Middle frontal gyrus (tissue), 1 donor: ENCODE data around the gene FGFR3.
"Not testable (repeated sequence)": the region's sequence is repeated elsewhere in the genome, so short reads cannot be mapped to it uniquely, and the experiment has no call there.

ENCODE experiments used
- DNase-seq: peaks from one replicate; pipeline ENCODE4 v3.0.0-alpha.2; 2015; ENCODE audit warnings: low spot score; ENCODE audit errors: extremely low spot score

Gene FGFR3

GRCh38 chr4:1815997-1816860, 23.1 kb downstream of the FGFR3 start:
- DNase-seq: no peak

GRCh38 chr4:1819284-1819683, 26.2 kb downstream of the FGFR3 start:
- DNase-seq: no peak

DNA sequence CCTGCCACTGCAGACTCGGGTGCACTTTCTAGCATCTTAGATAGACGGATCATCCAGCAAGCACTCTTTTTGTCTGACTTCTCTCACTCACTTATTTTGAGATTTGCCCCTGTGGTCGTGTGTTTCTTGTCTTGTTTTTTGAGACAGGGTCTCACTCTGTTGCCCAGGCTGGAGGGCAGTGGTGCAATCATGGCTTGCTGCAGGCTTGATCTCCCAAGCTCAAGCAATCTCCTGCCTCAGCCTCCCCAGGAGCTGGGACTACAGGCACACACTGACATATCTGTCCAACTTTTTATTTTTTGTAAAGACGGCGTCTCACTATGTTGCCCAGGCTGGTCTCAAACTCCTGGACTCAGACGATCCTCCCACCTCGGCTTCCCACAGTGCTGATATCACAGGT, 26.7 kb downstream of the FGFR3 start:
- DNase-seq: no peak

- no peak for DNase-seq
Measured at GRCh38 chr4:1821679-1822567, 28.8 kb downstream of the FGFR3 start.

DNA sequence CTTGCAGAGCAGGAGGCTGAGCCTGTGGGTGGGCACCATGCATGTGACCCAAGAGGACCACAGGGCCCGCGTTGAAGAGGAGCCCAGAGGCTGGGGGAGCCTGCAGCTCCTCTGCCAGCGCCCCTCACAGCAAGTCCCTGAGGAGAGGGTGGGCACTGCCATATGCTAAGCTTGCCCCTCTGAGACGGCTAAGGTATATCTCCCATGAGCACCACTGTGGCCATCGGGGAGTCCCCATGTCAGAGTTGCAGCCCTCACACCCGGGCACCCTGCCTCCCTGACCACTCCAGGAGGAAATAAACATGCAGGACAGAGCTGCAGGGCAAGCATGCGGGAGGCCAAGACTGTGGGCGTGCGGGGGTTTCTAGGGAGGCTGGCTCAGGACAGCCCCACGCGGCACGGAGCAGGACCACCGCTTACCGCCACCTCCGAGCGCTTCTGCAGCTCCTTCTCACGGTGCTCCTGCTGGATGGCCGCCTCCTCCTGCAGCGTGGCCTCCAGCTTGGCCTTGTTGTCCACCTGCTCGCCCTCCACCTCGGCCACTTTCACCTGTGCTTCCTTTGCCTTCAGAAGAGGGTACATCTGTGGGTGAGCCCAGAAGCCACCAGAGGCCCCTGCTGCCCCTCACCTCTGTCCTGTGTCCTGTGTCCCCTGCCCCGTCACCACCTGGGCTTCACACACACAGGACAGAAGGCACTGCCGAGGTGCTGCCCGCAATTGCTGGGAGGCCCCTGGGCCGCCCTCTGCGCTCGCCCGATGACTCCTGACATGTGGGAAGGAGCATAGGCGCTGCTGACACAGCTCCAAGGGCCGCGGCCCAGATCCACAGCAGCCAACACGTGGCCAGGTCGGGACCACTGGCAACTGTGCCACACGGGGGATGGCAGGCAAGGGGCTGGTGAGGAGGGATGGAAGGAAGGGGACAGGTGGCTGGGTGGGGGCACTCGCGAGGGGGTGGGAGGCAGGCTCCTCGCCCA, 29.8 kb downstream of the FGFR3 start:
- DNase-seq: no peak

- no peak for DNase-seq
Measured at GRCh38 chr4:1823545-1823932, 30.4 kb downstream of the FGFR3 start.

DNA sequence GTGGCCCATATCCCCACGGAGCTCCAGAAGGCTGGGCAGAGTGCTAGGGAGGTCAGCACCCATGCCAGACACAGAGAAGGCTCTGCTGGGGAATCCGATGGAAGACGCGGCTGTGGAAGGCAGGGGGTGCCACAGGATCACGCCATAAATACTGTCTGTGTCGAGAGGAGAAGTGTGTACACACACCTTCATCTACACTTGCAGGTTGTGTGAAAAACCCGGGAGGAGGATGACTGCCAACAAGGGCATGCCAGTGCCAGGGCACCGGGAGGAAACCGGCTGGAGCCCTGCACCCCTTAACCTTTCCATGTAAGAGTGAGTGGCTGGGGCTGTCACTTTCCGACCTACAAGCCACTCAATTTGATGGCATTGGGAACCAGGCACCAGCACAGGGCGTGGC, 31.7 kb downstream of the FGFR3 start:
- DNase-seq: no peak

GRCh38 chr4:1825326-1825725, 32.2 kb downstream of the FGFR3 start:
- no peak for DNase-seq

DNA sequence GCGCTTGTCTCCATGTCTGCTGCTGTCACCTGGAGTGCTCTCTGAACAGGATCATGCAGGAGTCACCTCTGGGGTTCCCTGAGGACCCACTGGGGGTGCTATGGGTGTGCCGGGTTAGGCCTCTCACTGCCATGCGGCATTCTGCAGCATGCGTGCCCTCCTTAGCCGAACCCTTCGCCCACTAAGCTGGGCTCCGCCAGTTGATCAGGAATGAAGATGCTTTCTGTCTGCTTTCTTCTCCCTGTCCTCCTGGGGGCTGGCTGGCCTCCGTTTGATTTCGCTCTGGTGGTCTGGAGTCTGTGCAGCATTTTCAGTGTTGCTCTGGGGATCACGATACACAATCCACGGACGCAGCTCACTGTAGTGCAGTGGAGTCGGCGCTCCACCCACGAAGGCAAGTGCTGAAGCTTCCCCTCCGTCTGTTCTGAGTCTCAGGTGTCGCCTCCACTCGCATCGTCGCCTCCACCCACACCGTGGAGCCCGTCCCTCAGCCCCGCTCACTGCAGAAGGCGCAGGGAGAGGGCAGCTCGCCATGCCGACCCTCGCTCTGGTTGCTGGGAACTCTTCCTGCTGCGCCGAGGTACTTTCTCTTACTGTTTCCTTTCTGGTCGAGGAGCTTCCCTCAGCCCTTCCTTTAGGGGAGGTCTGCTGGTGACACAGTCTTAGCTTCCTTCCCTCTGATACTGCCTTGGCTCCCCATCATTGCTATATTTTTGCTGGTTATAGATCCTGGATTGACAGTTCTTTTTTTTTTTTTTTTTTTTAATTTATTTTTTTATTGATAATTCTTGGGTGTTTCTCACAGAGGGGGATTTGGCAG, 33.6 kb downstream of the FGFR3 start:
- no peak for DNase-seq

DNA sequence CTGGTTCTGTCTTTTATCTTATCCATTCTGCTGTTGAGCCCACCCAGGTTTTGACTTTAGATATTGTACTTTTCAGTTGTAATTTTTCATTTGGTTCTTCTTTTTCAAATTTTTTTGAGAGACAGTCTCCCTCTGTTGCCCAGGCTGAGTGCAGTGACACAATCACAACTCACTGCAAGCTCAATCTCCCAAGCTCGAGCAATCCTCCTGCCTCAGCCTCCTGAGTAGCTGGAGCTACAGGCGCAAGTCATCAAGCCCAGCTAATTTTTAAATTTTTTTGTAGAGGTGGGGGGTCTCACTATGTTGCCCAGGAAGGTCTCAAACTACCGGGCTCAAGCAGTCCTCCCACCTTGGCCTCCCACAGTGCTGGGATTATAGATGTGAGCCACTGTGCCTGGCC, 37.1 kb downstream of the FGFR3 start:
- DNase-seq: no peak

- DNase-seq: no peak
Measured at GRCh38 chr4:1830642-1831228, 37.6 kb downstream of the FGFR3 start.

- DNase-seq: no peak
Measured at GRCh38 chr4:1831331-1831730, 38.2 kb downstream of the FGFR3 start.

DNA sequence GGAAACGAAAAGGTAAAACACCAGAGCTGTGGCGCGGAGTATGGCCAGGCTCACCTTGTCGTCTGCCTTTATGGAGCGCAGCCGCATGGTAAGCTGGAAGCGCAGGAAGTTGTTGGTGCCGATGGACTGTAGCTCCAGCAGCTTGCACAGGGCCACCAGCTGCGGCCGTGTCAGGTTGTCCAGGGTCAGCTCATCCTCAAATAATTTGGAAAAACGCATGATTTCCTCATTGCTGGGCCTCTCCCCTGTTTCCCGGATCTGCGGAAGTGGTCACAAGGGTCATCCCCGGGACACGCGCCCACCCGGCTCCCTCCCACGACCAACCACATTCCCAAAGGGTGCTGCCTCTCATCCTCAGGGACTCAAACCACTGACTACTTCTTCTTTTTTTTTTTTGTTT, 39.6 kb downstream of the FGFR3 start:
- DNase-seq: no peak

- DNase-seq: no peak
Measured at GRCh38 chr4:1833307-1834046, 40.4 kb downstream of the FGFR3 start.

GRCh38 chr4:1834047-1834775, 41.1 kb downstream of the FGFR3 start:
- peak; percentile 13 for DNase-seq

- DNase-seq: not testable (repeated sequence)
Measured at GRCh38 chr4:1835836-1836235, 42.7 kb downstream of the FGFR3 start.

GRCh38 chr4:1836650-1837049, 43.6 kb downstream of the FGFR3 start:
- no peak for DNase-seq

DNA sequence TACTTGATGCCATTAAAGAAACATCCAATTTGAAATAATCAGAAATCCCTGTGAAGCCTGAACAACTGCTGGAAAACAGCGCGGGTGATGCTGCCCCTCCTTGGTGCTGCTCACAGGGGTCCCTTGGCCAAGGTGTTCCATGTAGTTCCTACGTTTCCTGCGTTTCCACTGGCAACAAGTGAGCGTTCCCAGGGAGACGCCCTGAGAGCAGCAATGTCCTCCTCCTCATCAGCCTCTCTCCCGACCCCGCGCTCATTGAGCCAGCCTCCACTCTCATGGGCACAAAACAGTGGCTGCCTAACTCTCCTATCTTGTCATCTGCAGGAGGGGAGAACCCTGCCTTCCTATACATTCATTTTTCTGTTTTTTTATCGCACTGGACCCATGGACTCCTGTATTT, 44.0 kb downstream of the FGFR3 start:
- no peak for DNase-seq

GRCh38 chr4:1839282-1839681, 46.2 kb downstream of the FGFR3 start:
- no peak for DNase-seq
